SK-MEL-5 (cell line): ENCODE measurements around the gene SLFNL1. TPM values are rescaled to one million over a fixed set of nuclear protein-coding genes. Genes with fewer than 3 reads are reported as not detected.

Experiments used
- DNase-seq: peaks from one replicate; pipeline ENCODE4 v3.0.0-alpha.2; 2016; ENCODE audit warnings: low read depth, low spot score
- in situ Hi-C: cut with HindIII; loops from 2 replicates; pipeline ENCODE4 v1.10.0; 2016; ENCODE audit warnings: low sequenced_read_pairs, high pct_unique_total_duplicates, low pct_unique_long_range_greater_than_20kb
- total RNA-seq: library from RNA; depleted of rRNA; stranded (reverse); fragments of >200 nt; shearing (Covaris generic); gene quantifications from 2 replicates; pipeline ENCODE4 v1.2.3, GENCODE V29; 2014

Gene SLFNL1
- total RNA-seq, 1 experiment from 2014 or later: 0.16 TPM

DNA sequence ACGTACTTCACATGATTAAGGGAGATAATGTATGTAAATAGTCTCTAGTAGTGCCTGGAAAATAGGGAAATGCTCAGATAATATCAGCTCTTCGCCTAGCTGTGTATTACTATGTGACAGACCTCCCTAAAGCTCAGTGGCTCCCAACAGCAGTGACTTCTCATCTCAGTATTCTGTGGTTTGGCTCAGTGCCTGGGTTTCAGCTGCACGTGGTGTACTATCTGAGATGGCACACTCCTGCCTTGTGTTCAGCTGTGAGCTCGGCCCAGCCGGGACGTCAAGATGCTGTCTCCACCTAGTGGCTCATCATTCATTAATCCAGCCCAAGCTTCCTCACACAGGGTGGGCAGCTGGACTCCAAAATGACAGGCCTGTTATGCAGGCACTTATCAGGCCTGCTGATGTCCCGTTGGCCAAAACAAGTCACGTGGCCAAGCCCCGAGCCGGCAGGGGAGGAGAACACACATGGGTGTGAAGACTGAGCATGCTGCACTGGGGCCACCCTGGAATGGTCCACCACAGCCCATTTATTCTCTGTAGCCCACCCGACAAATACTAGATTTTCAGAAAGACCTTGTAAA lies 17.8 kb downstream of the SLFNL1 start:
- DNase-seq: peak; percentile 97
- in situ Hi-C loops: no loop called here

DNA sequence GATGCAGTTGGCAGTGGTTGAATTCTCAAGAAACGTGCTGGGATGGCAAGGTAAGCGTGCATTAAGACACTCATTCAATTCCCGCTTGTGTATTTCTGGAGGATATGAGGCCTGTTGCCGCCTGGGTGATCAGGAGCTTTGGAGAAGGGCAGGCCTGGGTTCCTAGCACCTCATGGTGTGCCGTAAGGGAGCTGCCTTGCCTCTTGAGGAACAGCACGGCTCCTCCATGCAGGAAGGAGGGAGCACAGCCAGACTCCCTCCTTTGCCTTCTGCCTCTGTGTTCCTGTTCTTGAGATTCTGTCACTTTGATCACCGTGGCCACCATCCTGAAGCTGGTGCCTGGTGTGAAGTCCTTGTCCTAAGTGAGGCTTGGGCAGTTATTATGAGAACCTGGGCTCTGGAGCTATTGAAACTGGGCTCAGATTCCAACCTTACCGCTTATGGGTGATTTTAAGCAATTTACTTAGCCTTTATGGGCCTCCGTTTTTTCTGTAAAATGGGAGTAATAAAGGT lies 18.3 kb downstream of the SLFNL1 start:
- DNase-seq: no peak
- in situ Hi-C loops: no loop called here

- no peak for DNase-seq
- in situ Hi-C loops: no loop called here
These were observed 22.9 kb downstream of the SLFNL1 start for GRCh38 chr1:40998668-40999067.

GRCh38 chr1:40997096-40997495 lies 24.4 kb downstream of the SLFNL1 start:
- no peak for DNase-seq
- in situ Hi-C loops: no loop called here

GRCh38 chr1:40989066-40989465 lies 32.5 kb downstream of the SLFNL1 start:
- no peak for DNase-seq
- in situ Hi-C loops: no loop called here

DNA sequence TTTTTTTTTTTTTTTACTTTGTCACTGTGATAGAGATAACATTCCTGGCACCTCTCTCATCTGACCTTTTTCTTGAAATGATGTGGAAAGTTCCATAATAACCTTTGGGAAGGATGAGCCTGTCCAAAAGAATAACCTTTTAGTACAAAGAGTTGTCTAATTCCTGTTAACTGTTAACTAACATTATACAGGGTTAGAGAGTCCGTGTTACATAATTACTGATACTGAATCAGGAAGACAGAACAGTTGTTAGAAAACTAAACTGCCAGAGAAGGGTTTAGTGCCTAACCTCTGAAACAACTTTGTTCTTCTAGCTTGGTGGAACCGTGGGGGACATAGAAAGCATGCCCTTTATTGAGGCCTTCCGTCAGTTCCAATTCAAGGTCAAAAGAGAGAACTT lies 33.2 kb downstream of the SLFNL1 start:
- DNase-seq: no peak
- in situ Hi-C loops: no loop called here

GRCh38 chr1:40987439-40988276 lies 33.9 kb downstream of the SLFNL1 start:
- in situ Hi-C loops: no loop called here

GRCh38 chr1:40986956-40987355 lies 34.6 kb downstream of the SLFNL1 start:
- no peak for DNase-seq
- in situ Hi-C loops: no loop called here

More at GRCh38 chr1:40987439-40988276, 33.9 kb downstream of the SLFNL1 start:
- no peak for DNase-seq

- no peak for DNase-seq
- in situ Hi-C loops: no loop called here
These were observed 35.2 kb downstream of the SLFNL1 start for GRCh38 chr1:40986328-40986783.

GRCh38 chr1:40985875-40986274 lies 35.6 kb downstream of the SLFNL1 start:
- in situ Hi-C loops: no loop called here

GRCh38 chr1:40985161-40985560 lies 36.4 kb downstream of the SLFNL1 start:
- DNase-seq: no peak
- in situ Hi-C loops: no loop called here

More at GRCh38 chr1:40985875-40986274, 35.6 kb downstream of the SLFNL1 start:
- DNase-seq: no peak

- DNase-seq: no peak
- in situ Hi-C loops: no loop called here
These were observed 37.0 kb downstream of the SLFNL1 start for GRCh38 chr1:40984531-40984930.

- in situ Hi-C loops: no loop called here
- DNase-seq: no peak
These were observed 37.5 kb downstream of the SLFNL1 start for GRCh38 chr1:40984066-40984465.

GRCh38 chr1:40983286-40983685 lies 38.2 kb downstream of the SLFNL1 start:
- DNase-seq: no peak
- in situ Hi-C loops: no loop called here

DNA sequence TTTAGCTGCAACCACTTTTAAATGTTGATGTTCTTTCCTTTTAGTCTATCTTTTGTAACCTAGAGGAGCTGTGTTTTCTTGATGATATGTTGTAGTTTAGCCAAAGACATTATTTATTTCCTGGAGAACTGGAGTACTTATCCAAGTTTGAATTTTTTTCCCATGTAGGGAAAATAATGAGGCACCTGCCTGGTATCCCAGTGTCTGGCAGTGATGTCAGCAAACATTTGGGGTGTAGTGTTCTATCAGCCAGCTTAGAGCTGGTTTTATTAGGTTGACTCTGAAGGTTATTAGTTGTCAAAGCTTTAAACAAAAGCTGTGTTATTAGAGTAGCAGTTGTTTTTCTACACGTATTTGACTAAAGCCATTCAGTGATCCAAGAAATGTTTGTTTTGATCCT lies 38.8 kb downstream of the SLFNL1 start:
- in situ Hi-C loops: no loop called here
- DNase-seq: no peak

DNA sequence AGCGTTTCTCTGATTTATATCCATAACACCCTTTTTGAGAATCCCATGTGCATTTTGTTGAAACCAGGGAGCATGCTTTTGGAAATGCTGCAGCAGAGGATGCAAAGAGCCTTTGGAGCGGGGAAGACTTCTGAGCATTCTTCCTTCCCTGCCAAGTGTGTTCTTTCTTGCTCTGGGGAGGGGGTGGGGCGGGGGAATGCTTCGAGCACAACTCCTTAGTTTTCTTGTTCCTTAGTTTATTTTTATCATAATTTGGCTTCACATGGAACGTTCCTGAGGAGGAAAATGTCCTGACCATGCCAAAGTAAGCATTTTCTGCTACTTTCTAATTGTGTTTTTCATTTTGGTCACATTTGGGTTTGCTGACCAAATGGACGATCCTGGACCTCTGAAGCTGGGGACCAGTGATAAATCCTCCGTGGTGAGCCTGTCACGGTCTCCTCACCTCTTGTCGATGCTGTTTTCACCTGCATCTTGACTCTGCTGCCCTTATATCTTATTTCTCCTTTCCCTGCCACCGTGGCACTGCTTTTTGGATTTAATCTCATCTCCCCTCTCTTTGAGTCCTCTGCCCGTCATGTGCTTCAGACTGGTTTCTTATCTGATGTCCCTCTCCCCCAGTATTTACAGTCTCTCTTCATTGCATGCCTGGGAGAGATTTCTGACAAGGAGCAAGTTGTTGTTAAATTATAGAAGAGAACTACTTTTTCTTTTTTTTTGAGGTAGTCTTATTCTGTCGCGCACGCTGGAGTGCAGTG lies 39.7 kb downstream of the SLFNL1 start:
- in situ Hi-C loops: no loop called here
- no peak for DNase-seq

DNA sequence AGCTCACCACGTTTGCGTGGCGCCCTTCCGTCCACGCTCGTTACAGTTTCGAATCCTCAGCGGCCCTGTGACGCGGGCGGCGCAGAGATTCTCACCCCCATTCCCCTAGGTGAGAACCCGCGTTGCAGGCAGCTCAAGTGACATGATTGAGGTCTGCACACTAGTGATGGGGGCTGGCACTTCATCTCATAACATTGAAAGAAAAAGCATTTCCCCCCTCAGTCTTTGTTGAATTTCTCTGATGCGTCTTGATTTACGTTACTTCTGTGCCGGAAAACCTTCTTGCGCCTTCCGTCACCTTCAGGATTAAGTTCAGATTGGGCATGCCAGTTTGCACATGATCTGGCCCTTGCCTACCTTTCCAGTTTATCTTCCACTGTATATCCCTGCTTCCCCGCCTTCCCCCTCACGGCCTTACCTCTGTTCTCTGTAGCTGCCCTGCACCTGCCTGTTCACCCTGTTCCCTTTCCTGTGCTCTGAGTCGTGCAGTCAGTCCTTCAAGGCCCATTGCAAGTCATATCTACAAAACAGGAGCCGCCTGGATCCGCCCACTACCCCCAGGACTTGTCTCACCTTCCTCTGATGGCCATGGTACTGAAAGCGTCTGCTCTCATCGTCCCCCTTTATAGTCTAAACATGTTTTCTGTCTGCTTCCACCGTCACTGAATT lies 40.9 kb downstream of the SLFNL1 start:
- in situ Hi-C loops: no loop called here
- DNase-seq: no peak

DNA sequence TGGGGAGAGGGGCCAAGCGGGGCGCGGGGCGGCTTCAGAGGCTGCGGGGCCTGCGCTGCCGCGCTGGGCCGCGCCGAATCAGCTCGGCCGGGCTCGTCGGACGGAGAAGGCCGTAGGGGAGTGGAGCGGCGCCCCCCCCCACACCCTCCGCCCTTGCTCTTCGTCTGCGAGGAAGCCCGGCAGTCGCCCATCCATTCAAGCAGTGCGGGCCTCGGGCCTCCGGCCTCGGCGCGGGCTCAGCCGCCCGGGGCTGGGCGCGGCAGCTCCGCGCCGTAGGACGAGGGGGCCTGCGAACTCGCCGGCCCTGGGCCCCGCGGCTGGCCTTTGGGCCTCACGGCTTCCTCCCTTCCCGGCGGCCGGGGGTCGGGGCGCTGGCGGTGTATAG lies 41.5 kb downstream of the SLFNL1 start:
- in situ Hi-C loops: no loop called here
- DNase-seq: no peak
